OCI-LY3 (cell line): Measurements from ENCODE around the gene TNFAIP2.

Source experiments
- H2AFZ ChIP-seq: fragments of 200-600, 300-600 bp; shearing (Covaris generic); 2 replicates; pipeline ENCODE4 v1.6.0; 2014; ENCODE audit warnings: antibody characterized with exemption, low read depth, low read length
- H3K27ac ChIP-seq: fragments of 200-600, 300-600 bp; sonication (generic); 2 replicates; pipeline ENCODE4 v1.5.1; 2014; ENCODE audit warnings: mild to moderate bottlenecking, low read length, moderate library complexity, mixed read lengths
- H3K27me3 ChIP-seq: fragments of 200-600, 300-600 bp; sonication (generic); 2 replicates; pipeline ENCODE4 v1.6.1; 2014; ENCODE audit warnings: low read depth, low read length, mixed read lengths
- H3K36me3 ChIP-seq: fragments of 200-600, 300-600 bp; sonication (generic); replicated peaks from 2 replicates; pipeline ENCODE3; 2014; ENCODE audit warnings: low read depth, low read length, mixed read lengths
- H3K4me1 ChIP-seq: fragments of 300-600, 200-600 bp; sonication (generic); 2 replicates; pipeline ENCODE4 v1.6.1; 2014; ENCODE audit warnings: low read length, mixed read lengths
- H3K4me2 ChIP-seq: fragments of 200-600, 300-600 bp; sonication (generic); 2 replicates; pipeline ENCODE4 v1.6.1; 2014; ENCODE audit warnings: low read length, mixed read lengths
- H3K4me3 ChIP-seq: fragments of 300-600, 200-600 bp; sonication (generic); 2 replicates; pipeline ENCODE4 v1.5.1; 2014; ENCODE audit warnings: antibody characterized with exemption, mild to moderate bottlenecking, low read length, moderate library complexity
- H3K79me2 ChIP-seq: fragments of 300-600, 200-600 bp; shearing (Covaris generic); 2 replicates; pipeline ENCODE4 v1.6.1; 2014; ENCODE audit warnings: mild to moderate bottlenecking, low read length, mixed read lengths
- H3K9ac ChIP-seq: fragments of 300-600, 200-600 bp; shearing (Covaris generic); 2 replicates; pipeline ENCODE4 v1.6.0; 2014; ENCODE audit warnings: mild to moderate bottlenecking, low read length, moderate library complexity
- H3K9me3 ChIP-seq: fragments of 200-600, 300-600 bp; shearing (Covaris generic); 2 replicates; pipeline ENCODE4 v1.6.1; 2014; ENCODE audit warnings: low read length, mixed read lengths; ENCODE audit not compliant: insufficient read depth
- H4K20me1 ChIP-seq: fragments of 200-600, 300-600 bp; sonication (generic); 2 replicates; pipeline ENCODE4 v1.6.1; 2016; ENCODE audit warnings: low read length, mixed read lengths; ENCODE audit not compliant: insufficient read depth
- EZH2phosphoT487 ChIP-seq: fragments of 200-600 bp; shearing (Covaris generic); IDR thresholded peaks from 2 replicates; pipeline ENCODE4 v1.6.1; 2018; ENCODE audit warnings: antibody characterized with exemption, mixed run types, low read depth
- TF ChIP-seq, protein P1 (sequence below): fragments of 200-600, 300-600 bp; sonication (generic); IDR thresholded peaks from 2 replicates; pipeline ENCODE4 v1.5.1; 2014; ENCODE audit warnings: antibody characterized with exemption, low read length, low read depth

Gene TNFAIP2

DNA sequence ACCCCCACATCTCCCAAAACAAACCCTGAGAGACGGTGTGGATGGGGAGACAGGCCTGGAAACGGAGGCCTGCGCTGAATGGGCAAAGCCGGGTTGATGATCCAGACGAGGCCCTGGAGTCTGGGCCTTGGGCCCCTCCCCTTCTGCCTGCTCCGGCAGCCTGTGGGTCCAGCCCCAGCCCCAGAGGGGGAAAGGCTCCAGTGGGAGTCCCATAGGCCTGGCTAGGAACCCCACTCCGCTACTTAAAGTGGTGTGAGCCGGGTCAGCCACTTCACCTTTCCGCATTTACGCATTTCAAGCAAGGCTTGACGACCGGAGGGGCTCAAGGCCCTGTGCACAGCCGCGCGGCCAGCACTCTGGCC lies 695 bp upstream of the TNFAIP2 start:
- Histone ChIP-seq H3K4me1 (peaks cover 17% of the 10 kb centered on the region), H3K9me3 (no peaks in the 10 kb centered on the region), H2AFZ (no peak overlapping the region), H3K36me3 (no peaks in the 10 kb centered on the region), H3K4me2 (no peak overlapping the region), H3K9ac (no peak overlapping the region), H4K20me1 (no peaks in the 10 kb centered on the region), H3K4me3 (no peak overlapping the region), H3K79me2 (no peaks in the 10 kb centered on the region), H3K27ac (no peak overlapping the region), H3K27me3 (no peaks in the 10 kb centered on the region)
- TF ChIP-seq EZH2phosphoT487 = no peak
- TF ChIP-seq, protein P1, sequence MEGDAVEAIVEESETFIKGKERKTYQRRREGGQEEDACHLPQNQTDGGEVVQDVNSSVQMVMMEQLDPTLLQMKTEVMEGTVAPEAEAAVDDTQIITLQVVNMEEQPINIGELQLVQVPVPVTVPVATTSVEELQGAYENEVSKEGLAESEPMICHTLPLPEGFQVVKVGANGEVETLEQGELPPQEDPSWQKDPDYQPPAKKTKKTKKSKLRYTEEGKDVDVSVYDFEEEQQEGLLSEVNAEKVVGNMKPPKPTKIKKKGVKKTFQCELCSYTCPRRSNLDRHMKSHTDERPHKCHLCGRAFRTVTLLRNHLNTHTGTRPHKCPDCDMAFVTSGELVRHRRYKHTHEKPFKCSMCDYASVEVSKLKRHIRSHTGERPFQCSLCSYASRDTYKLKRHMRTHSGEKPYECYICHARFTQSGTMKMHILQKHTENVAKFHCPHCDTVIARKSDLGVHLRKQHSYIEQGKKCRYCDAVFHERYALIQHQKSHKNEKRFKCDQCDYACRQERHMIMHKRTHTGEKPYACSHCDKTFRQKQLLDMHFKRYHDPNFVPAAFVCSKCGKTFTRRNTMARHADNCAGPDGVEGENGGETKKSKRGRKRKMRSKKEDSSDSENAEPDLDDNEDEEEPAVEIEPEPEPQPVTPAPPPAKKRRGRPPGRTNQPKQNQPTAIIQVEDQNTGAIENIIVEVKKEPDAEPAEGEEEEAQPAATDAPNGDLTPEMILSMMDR = no peak

DNA sequence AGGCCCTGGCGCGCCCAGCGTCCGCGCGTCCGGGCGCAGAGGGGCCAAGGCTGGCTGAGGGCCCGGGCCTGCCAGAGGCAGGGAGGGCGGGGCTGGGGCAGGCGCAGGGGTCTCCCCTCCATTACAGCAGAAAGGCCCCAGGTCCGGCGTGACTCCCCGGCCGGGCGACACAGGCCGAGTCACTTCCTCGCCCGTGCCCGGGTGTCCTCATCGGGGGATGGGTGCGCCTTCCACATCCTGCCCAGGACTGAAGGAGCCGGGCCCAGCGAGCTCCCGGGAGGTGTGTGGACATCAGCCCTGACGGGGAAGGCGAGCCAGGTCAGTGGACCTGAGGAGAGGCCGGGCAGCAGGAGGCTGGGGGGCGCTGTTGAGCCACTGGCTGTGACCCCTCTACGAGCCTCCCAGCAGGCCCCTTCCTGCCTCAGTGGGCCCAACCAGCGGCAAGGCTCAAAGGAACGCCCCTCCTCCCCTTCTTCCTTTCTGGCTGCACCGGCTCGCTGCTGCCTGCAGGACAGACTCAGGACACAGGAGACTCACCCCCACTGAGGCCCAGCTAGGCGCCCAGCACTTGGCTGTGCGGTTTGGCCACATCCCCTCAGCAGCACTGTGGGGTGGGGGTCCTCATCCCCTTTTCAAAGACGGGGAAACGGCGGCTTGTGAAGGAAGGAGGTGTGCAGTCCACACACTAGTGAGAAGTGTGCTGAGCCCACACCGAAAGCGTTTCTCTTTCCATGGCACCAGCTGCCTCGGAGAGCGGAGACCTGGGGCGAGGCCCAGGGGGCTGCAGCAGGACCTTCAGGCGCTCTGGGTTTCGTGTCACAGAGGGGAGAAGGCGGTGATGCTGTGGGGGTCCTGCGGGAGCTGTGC lies 606 bp downstream of the TNFAIP2 start:
- Histone ChIP-seq H3K4me2 (no peak overlapping the region), H3K27ac (no peak overlapping the region), H3K9me3 (no peaks in the 10 kb centered on the region), H4K20me1 (no peaks in the 10 kb centered on the region), H3K27me3 (no peaks in the 10 kb centered on the region), H3K4me3 (no peak overlapping the region), H3K9ac (no peak overlapping the region), H2AFZ (no peak overlapping the region), H3K79me2 (no peaks in the 10 kb centered on the region), H3K4me1 (peaks cover 8% of the 10 kb centered on the region), H3K36me3 (no peaks in the 10 kb centered on the region)
- TF ChIP-seq, protein P1 = peak; percentile 14; the same call in 1 of the 2 replicates
- no peak for TF ChIP-seq EZH2phosphoT487

DNA sequence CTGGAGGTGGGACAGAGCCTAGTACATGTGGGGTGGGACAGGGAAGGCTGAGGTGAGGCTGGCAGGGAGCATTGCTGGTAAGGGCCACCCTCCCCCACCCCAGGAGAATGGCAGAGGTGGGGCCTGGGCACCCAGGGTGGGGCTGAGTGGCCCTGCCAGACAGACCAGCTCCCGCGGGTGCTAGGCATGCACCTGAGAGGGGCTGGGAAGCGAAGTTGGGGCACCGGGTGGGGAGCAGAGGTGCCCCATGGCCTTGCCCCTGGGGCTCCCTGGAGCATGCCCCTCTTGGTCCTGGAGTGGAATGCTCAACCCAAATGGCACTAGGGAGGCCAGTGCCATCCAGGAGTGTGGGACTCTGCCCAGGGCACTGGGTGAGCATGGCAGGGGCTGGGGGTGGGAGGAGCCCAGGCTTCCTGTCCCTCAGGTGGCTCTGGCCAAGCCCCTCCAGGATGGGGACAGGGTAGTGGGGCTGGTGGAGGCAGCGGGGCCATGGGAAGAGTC lies 1.3 kb downstream of the TNFAIP2 start:
- H3K4me3 ChIP-seq = no peak overlapping the region
- TF ChIP-seq EZH2phosphoT487 = no peak
- H2AFZ ChIP-seq = no peak overlapping the region
- no peaks in the 10 kb centered on the region for H3K79me2 ChIP-seq
- H3K4me1 ChIP-seq = peaks cover 5% of the 10 kb centered on the region; the same call in 1 of the 2 replicates
- H3K4me2 ChIP-seq = no peak overlapping the region
- H3K9me3 ChIP-seq = no peaks in the 10 kb centered on the region
- no peak overlapping the region for H3K9ac ChIP-seq
- no peaks in the 10 kb centered on the region for H3K27me3 ChIP-seq
- no peaks in the 10 kb centered on the region for H3K36me3 ChIP-seq
- H4K20me1 ChIP-seq = no peaks in the 10 kb centered on the region
- no peak overlapping the region for H3K27ac ChIP-seq

DNA sequence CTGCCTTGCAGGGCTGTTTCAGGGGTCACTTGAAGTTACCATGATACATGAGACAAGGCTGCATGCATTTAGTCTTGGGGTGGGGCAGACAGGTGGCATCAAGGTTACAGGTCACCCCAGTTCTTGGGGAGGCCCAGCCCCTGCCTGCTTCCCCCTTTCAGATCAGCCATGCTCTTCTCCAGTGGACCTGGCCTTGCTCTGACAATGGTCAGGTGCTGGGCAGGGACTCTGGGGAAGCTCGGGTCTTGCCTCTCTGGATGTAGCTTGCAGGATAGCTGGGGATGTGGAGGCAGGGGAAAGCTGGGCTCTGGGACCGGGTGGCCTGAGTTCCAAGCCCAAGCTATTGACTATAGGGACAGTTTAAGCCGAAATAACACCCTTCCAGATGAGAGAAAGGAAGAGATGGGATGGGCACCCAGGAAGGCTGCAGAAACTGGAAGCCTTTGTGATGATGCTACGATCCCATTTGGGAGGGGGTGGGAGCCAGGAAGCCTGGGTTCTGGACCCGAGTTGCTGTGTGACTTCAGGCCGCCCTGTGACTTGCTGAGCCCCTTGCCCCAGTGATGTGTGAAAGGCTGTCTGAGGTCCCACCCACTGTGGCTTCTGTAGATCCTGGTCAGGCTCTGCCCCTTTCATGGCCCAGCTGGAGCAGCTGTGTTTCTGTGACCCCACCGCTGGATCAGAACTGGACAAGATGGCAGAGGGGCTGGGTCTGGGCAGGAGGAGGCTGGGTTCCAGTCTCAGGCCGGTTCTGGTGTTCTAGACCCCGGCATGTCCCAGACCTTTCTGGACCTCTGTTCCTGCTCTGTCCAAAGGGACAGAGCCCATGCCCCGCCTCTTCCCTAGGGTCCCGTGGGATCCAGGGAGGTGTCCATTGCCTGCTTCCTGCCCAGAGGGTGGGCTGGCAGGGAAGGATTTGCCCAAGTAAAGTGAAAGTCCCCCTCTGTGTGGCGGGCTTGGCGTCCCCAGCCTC lies 2.1 kb downstream of the TNFAIP2 start:
- H3K4me3 ChIP-seq = no peak overlapping the region
- H3K27ac ChIP-seq = no peak overlapping the region
- H2AFZ ChIP-seq = no peak overlapping the region
- H3K4me2 ChIP-seq = no peak overlapping the region
- peaks cover 5% of the 10 kb centered on the region; the same call in 1 of the 2 replicates for H3K4me1 ChIP-seq
- H3K79me2 ChIP-seq = no peaks in the 10 kb centered on the region
- H4K20me1 ChIP-seq = no peaks in the 10 kb centered on the region
- no peaks in the 10 kb centered on the region for H3K36me3 ChIP-seq
- no peak for TF ChIP-seq EZH2phosphoT487
- no peaks in the 10 kb centered on the region for H3K27me3 ChIP-seq
- no peak overlapping the region for H3K9ac ChIP-seq
- no peaks in the 10 kb centered on the region for H3K9me3 ChIP-seq
